ENCODE results near the gene SPRR2G. TPM values are rescaled to one million over a fixed set of nuclear protein-coding genes. Genes with fewer than 3 reads are reported as not detected.

SPRR2G gene
- total RNA-seq, 5 donors from 2014 or later (not counting 1 experiment from before 2014, with no cell fraction given): not detected

DNA sequence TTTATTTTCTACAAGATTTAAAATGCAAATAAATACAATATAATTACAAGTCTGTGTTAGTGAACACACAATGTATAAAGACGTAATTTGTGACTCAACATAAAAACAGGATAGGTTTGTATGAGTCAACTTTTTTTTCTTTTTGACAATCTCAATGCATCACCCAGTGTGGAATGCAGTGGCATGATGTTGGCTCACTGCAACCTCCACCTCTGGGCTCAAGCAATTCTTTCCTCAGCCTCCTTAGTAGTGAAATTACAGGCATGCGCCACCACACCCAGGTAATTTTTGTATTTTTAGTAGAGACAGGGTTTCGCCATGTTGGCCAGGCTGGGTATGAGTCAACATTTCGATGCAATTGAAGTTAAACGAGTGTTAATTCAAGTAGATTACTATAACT lies 50.4 kb downstream of the SPRR2G start:
- CTCF ChIA-PET: no interaction called here
- WGBS (ENCODE audit: insufficient coverage): no CpG with 5 or more reads among the region's 5 CpGs
- POLR2A ChIA-PET: no interaction called here
- Mint-ChIP-seq H3K27me3 (peaks cover 14 to 23% of the 10 kb centered on the region in 2 donors), H3K4me3 (no peak overlapping the region), H3K4me1 (no peaks in the 10 kb centered on the region), H3K27ac (no peak overlapping the region), H3K36me3 (no peaks in the 10 kb centered on the region), H3K9me3 (peaks cover 0 to 3% (median 0%) of the 10 kb centered on the region in 3 donors)
- Histone ChIP-seq H3K36me3 (ENCODE audit: control insufficient read depth in 2 of 2, extremely low read depth in 1 of 2, insufficient read depth in 1 of 2, low read length in 1 of 2) (no peaks in the 10 kb centered on the region), H3K9me3 (no peaks in the 10 kb centered on the region), H3K4me3 (ENCODE audit: control insufficient read depth in 1 of 2, extremely low read depth in 1 of 2, low read length in 1 of 2) (no peak overlapping the region), H3K27me3 (replicated peaks in 1 of 2; ENCODE audit: control insufficient read depth in 2 of 2, extremely low read depth in 1 of 2, insufficient read depth in 2 of 2, low read length in 1 of 2) (peaks cover 0 to 12% of the 10 kb centered on the region in 2 experiments), H3K4me1 (ENCODE audit: control insufficient read depth in 1 of 2, extremely low read depth in 1 of 2, insufficient read depth in 2 of 2, low read length in 2 of 2) (no peaks in the 10 kb centered on the region), H3K27ac (ENCODE audit: low read length) (no peak overlapping the region)
- DNase-seq: no peak
- no peak for ATAC-seq (replicated peaks in 1 of 4)

Other genes starting within 250 kb of the SPRR2G start
- gene IVL, start 242.3 kb downstream of the SPRR2G start, total RNA-seq: not detected
- gene SPRR5, start 203.7 kb downstream of the SPRR2G start, total RNA-seq: not detected
- not detected for gene SPRR4, start 180.2 kb downstream of the SPRR2G start, total RNA-seq
- gene SPRR1A, start 166.8 kb downstream of the SPRR2G start, total RNA-seq: not detected
- gene SPRR3, start 149.1 kb downstream of the SPRR2G start, total RNA-seq: not detected
- gene SPRR1B, start 119.7 kb downstream of the SPRR2G start, total RNA-seq: not detected
- not detected for gene SPRR2D, start 109.8 kb downstream of the SPRR2G start, total RNA-seq
- gene SPRR2A, start 93.4 kb downstream of the SPRR2G start, total RNA-seq: not detected
- not detected for gene SPRR2B, start 79.3 kb downstream of the SPRR2G start, total RNA-seq
- gene SPRR2E, start 56.4 kb downstream of the SPRR2G start, total RNA-seq: not detected
- not detected for gene SPRR2F, start 37.4 kb downstream of the SPRR2G start, total RNA-seq
- not detected for gene LELP1, start 52.5 kb upstream of the SPRR2G start, total RNA-seq
- gene PRR9, start 66.7 kb upstream of the SPRR2G start, total RNA-seq: not detected
- gene LORICRIN, start 108.8 kb upstream of the SPRR2G start, total RNA-seq: under 1 TPM in 1 of 5 donors, not detected in 4; 0.20 TPM
- gene PGLYRP3, start 162.1 kb upstream of the SPRR2G start, total RNA-seq: not detected
- not detected for gene PGLYRP4, start 198.0 kb upstream of the SPRR2G start, total RNA-seq
- 10 to 100 TPM in 1 of 5 donors, 1 to 10 TPM in 2, under 1 TPM in 1, not detected in 1; 0.98 to 11.5 (median 2.5) TPM for gene S100A9, start 207.0 kb upstream of the SPRR2G start, total RNA-seq
- gene S100A12, start 224.7 kb upstream of the SPRR2G start, total RNA-seq: 1 to 10 TPM in 1 of 5 donors, not detected in 4; 1.1 TPM
- 1 to 10 TPM in 2 of 5 donors, not detected in 3; 1.1 to 3.8 TPM for gene S100A8, start 240.2 kb upstream of the SPRR2G start, total RNA-seq